HepG2 (cell line): Measurements from ENCODE around the gene NUDT17. TPM values are rescaled to one million over a fixed set of nuclear protein-coding genes. Genes with fewer than 3 reads are reported as not detected.
A peak's percentile ranks its signal among the peaks of the same experiment; 100 is the strongest.

Experiments
- ATAC-seq: fragments of 200-7000 bp; cut with Tn5 transposase; 3 replicates; pipeline ENCODE4 v1.9.1; 2020; ENCODE audit warnings: mild to moderate bottlenecking, moderate library complexity
- BruUV-seq: library from RNA; stranded (reverse); fragments of 400-500 nt; replicated peaks from 2 replicates; lab custom pipeline; 2021; lab: Mats Ljungman, UMichigan
- CTCF ChIA-PET: fragments of 300-600 bp; formaldehyde crosslinking; extraction: SDS; loops from one replicate; lab custom pipeline; 2021; ENCODE audit warnings: low total read pairs, inconsistent platforms, low intra/inter-chr PET ratio; lab: Yijun Ruan, JAX
- POLR2A ChIA-PET: fragments of 350-600 bp; sonication (Branson Sonifier 250); formaldehyde crosslinking; loops from one replicate; lab custom pipeline; 2020; ENCODE audit warnings: antibody characterized with exemption, inconsistent platforms; lab: Yijun Ruan, JAX
- DNase-seq: peaks from one replicate; pipeline ENCODE4 v3.0.0-alpha.2; 2015; ENCODE audit warnings: low spot score
- FAIRE-seq: peaks from 3 replicates; lab custom pipeline; 2011; peaks lifted over from hg19 to GRCh38; lab: Jason Lieb, UNC
- H2AFZ ChIP-seq: one replicate; pipeline ENCODE4 v1.6.1; 2011; ENCODE audit warnings: low read length, inconsistent platforms
- H3K27ac ChIP-seq: fragments of 300-600 bp; 3 replicates; pipeline ENCODE4 v1.8.0; 2011; ENCODE audit warnings: mixed run types, mild to moderate bottlenecking, mixed read lengths, low read length, inconsistent platforms; ENCODE audit not compliant: insufficient read depth; ENCODE audit errors: extremely low read length
- H3K27me3 ChIP-seq, 2 experiments: fragments of 200-600 bp in 1 of 2; 2 replicates in 1 of 2; 3 replicates in 1 of 2; pipeline versions ENCODE4 v1.6.0 to v1.8.0; 2011; ENCODE audit warnings: low read length in 2 of 2, mild to moderate bottlenecking in 2 of 2, moderate library complexity in 2 of 2, inconsistent platforms in 1 of 2; ENCODE audit not compliant: insufficient read depth in 2 of 2, control insufficient read depth in 1 of 2
- H3K36me3 ChIP-seq, 2 experiments: fragments of 200-600 bp in 1 of 2; replicated peaks in 1 of 2; 2 replicates in 1 of 2; 3 replicates in 1 of 2; pipeline versions ENCODE4 v1.5.1 to v1.8.0; 2011; ENCODE audit warnings: low read length in 2 of 2, inconsistent platforms in 1 of 2; ENCODE audit not compliant: insufficient read depth in 2 of 2, control insufficient read depth in 1 of 2
- H3K4me1 ChIP-seq: 2 replicates; pipeline ENCODE4 v1.5.1; 2012; ENCODE audit warnings: low read length, inconsistent platforms; ENCODE audit not compliant: insufficient read depth
- H3K4me2 ChIP-seq: 2 replicates; pipeline ENCODE4 v1.6.0; 2011; ENCODE audit warnings: low read depth, low read length, inconsistent platforms
- H3K4me3 ChIP-seq, 3 experiments: fragments of 200-600 bp in 1 of 3; sonication (generic), shearing (Covaris generic) in 1 of 3; replicated peaks in 1 of 3; 2 replicates each; pipeline ENCODE4 v1.5.1; 2011 to 2016; ENCODE audit warnings: low read length in 3 of 3, inconsistent platforms in 2 of 3, low read depth in 2 of 3, mild to moderate bottlenecking in 2 of 3, control low read depth in 1 of 3, mixed read lengths in 1 of 3; ENCODE audit not compliant: insufficient read depth in 1 of 3
- H3K79me2 ChIP-seq: one replicate; pipeline ENCODE4 v1.6.1; 2011; ENCODE audit warnings: low read length, inconsistent platforms; ENCODE audit not compliant: insufficient read depth
- H3K9ac ChIP-seq: 2 replicates; pipeline ENCODE4 v1.6.0; 2011; ENCODE audit warnings: mild to moderate bottlenecking, low read depth, low read length, inconsistent platforms; ENCODE audit not compliant: insufficient read depth
- H3K9me3 ChIP-seq: 2 replicates; pipeline ENCODE4 v1.5.1; 2012; ENCODE audit warnings: mild to moderate bottlenecking, low read length
- H4K20me1 ChIP-seq: 2 replicates; pipeline ENCODE4 v1.6.0; 2011; ENCODE audit warnings: inconsistent platforms, mild to moderate bottlenecking, low read length, moderate library complexity; ENCODE audit not compliant: insufficient read depth
- GATAD2A ChIP-seq: IDR thresholded peaks from 2 replicates; pipeline ENCODE4 v1.6.1; 2016
- HOXA9 ChIP-seq: sonication (generic); formaldehyde crosslinking; IDR thresholded peaks from 2 replicates; pipeline ENCODE4 v1.8.1; 2022; ENCODE audit warnings: missing genetic modification reagents, mild to moderate bottlenecking, moderate library complexity, borderline replicate concordance
- MED13 ChIP-seq: sonication (generic); formaldehyde crosslinking; IDR thresholded peaks from 2 replicates; pipeline ENCODE4 v1.5.0; 2020; ENCODE audit warnings: missing genetic modification reagents
- NBN ChIP-seq: fragments of 450-650 bp; conservative IDR thresholded peaks from 2 replicates; pipeline ENCODE4 v1.6.1; 2017
- PREB ChIP-seq: sonication (generic); formaldehyde crosslinking; IDR thresholded peaks from 2 replicates; pipeline ENCODE4 v1.4.0; 2020; ENCODE audit warnings: missing genetic modification reagents
- PRPF4 ChIP-seq: fragments of 200-400 bp; formaldehyde crosslinking; IDR thresholded peaks from 2 replicates; pipeline ENCODE4 v1.6.1; 2016; ENCODE audit warnings: low read length, low read depth; ENCODE audit not compliant: poor library complexity, severe bottlenecking
- RBFOX2 ChIP-seq: fragments of 200-400 bp; formaldehyde crosslinking; IDR thresholded peaks from 2 replicates; pipeline ENCODE4 v1.6.1; 2017; ENCODE audit warnings: low read depth, mild to moderate bottlenecking, low read length
- RFX5 ChIP-seq: IDR thresholded peaks from 2 replicates; pipeline ENCODE4 v1.6.1; 2011; ENCODE audit warnings: low read depth, low read length, improper control_type of control experiment
- UBTF ChIP-seq: sonication (generic); formaldehyde crosslinking; IDR thresholded peaks from 2 replicates; pipeline ENCODE4 v1.4.0; 2020; ENCODE audit warnings: mild to moderate bottlenecking, missing genetic modification reagents
- ZBTB21 ChIP-seq: sonication (generic); formaldehyde crosslinking; IDR thresholded peaks from 2 replicates; pipeline ENCODE4 v1.4.0; 2020; ENCODE audit warnings: missing genetic modification reagents
- ZBTB8A ChIP-seq: sonication (generic); formaldehyde crosslinking; IDR thresholded peaks from 2 replicates; pipeline ENCODE4 v1.4.0; 2020; ENCODE audit warnings: mild to moderate bottlenecking, low read depth, missing genetic modification reagents, borderline replicate concordance
- ZFP36L1 ChIP-seq: sonication (generic); formaldehyde crosslinking; IDR thresholded peaks from 2 replicates; pipeline ENCODE4 v1.8.0; 2022; ENCODE audit warnings: mild to moderate bottlenecking, missing genetic modification reagents, moderate library complexity
- ZKSCAN5 ChIP-seq: sonication (generic); formaldehyde crosslinking; IDR thresholded peaks from 2 replicates; pipeline ENCODE4 v1.5.1; 2020; ENCODE audit warnings: mild to moderate bottlenecking, missing genetic modification reagents
- ZNF17 ChIP-seq: sonication (generic); formaldehyde crosslinking; IDR thresholded peaks from 2 replicates; pipeline ENCODE4 v1.5.0; 2020; ENCODE audit warnings: mild to moderate bottlenecking, missing genetic modification reagents
- ZNF180 ChIP-seq: sonication (generic); formaldehyde crosslinking; IDR thresholded peaks from 2 replicates; pipeline ENCODE4 v1.4.0; 2020; ENCODE audit warnings: low read depth, missing genetic modification reagents, borderline replicate concordance
- ZNF251 ChIP-seq: sonication (generic); formaldehyde crosslinking; IDR thresholded peaks from 2 replicates; pipeline ENCODE4 v1.9.0; 2021; ENCODE audit warnings: mild to moderate bottlenecking, missing genetic modification reagents
- ZNF354B ChIP-seq: sonication (generic); formaldehyde crosslinking; IDR thresholded peaks from 2 replicates; pipeline ENCODE4 v1.8.0; 2022; ENCODE audit warnings: mild to moderate bottlenecking, missing genetic modification reagents
- in situ Hi-C: cut with HindIII; loops from 2 replicates; pipeline ENCODE4 v1.10.0; 2017; ENCODE audit warnings: low pct_unique_long_range_greater_than_20kb; ENCODE audit not compliant: extremely low pct_ligation_motif_present
- intact Hi-C: fragments of 100-400 bp; cut with micrococcal nuclease; formaldehyde crosslinking; loops from one replicate; pipeline ENCODE4 v1.10.0; 2022; ENCODE audit not compliant: unreplicated experiment
- polyA plus RNA-seq, 8 experiments: library from polyadenylated mRNA; depleted of rRNA in 3 of 8; stranded (reverse) in 7 of 8; unstranded in 1 of 8; fragments of >200 nt; fragmentation: Illumina TruSeq in 4 of 8; extraction: Trizol in 4 of 8; gene quantifications; 2 replicates each; pipeline versions ENCODE4 v1.2.1 to v1.2.3, GENCODE V29; 2011 to 2016; ENCODE audit warnings: low read depth in 4 of 8, missing spikeins in 1 of 8, mixed read lengths in 1 of 8; ENCODE audit not compliant: insufficient read depth in 1 of 8
- total RNA-seq, 5 experiments: library from RNA; depleted of rRNA; stranded (reverse); fragments of >200 nt; fragmentation: Illumina TruSeq; extraction: Trizol; gene quantifications; 2 replicates each; pipeline ENCODE4 v1.2.3, GENCODE V29; 2016; ENCODE audit warnings: low read depth in 1 of 5

Gene NUDT17
- total and polyA plus RNA-seq, 2 of the 13 experiments (the other 11 are each of a cell fraction or from before 2014, with no cell fraction given), result 2.6 to 5.8 TPM

GRCh38 chr1:145827966-145828365 is 17.5 kb upstream of the NUDT17 start:
- no peak for ATAC-seq
- ChIA-PET CTCF (no interaction called here), POLR2A (interaction anchor here (0.7 kb wide), 1 partner anchor 18 kb away, joined by 3 read pairs; the partner anchor contains the start of gene NUDT17)
- intact Hi-C loops, result loop anchor here (10.0 kb wide), 1 partner anchor 93 kb away; no protein-coding TSS in a partner anchor
- H3K9ac ChIP-seq, result no peak overlapping the region
- H3K4me2 ChIP-seq, result no peak overlapping the region
- H3K36me3 ChIP-seq, result peaks cover 14 to 59% of the 10 kb centered on the region in 2 experiments
- TF ChIP-seq PRPF4, result no peak
- TF ChIP-seq ZNF354B (CRISPR knock-in tag), result no peak
- TF ChIP-seq RBFOX2, result 0 out of 2 replicates have a peak, but pooled peaks have one; percentile 1
- no peak for TF ChIP-seq NBN
- no peak for FAIRE-seq
- H3K27ac ChIP-seq, result no peak overlapping the region
- no peaks in the 10 kb centered on the region; a peak in 1 of 5 replicates for H3K27me3 ChIP-seq
- H4K20me1 ChIP-seq, result no peaks in the 10 kb centered on the region
- peaks cover 14% of the 10 kb centered on the region for H3K4me1 ChIP-seq
- DNase-seq, result no peak
- no peak overlapping the region for H2AFZ ChIP-seq
- in situ Hi-C loops, result loop anchor here (10.0 kb wide), 1 partner anchor 63 kb away; no protein-coding TSS in a partner anchor
- no TSS peak for BruUV-seq
- H3K4me3 ChIP-seq, result no peak overlapping the region
- H3K79me2 ChIP-seq, result peaks cover 16% of the 10 kb centered on the region
- H3K9me3 ChIP-seq, result no peaks in the 10 kb centered on the region

GRCh38 chr1:145828367-145829026 is 16.9 kb upstream of the NUDT17 start:
- in situ Hi-C loops, result loop anchor here (10.0 kb wide), 1 partner anchor 64 kb away; no protein-coding TSS in a partner anchor
- no peak for DNase-seq
- CTCF ChIA-PET, result no interaction called here
- Histone ChIP-seq H3K9ac (no peak overlapping the region), H2AFZ (no peak overlapping the region), H3K4me1 (peaks cover 14% of the 10 kb centered on the region), H3K27ac (no peak overlapping the region), H4K20me1 (no peaks in the 10 kb centered on the region), H3K9me3 (no peaks in the 10 kb centered on the region), H3K27me3 (no peaks in the 10 kb centered on the region; a peak in 1 of 5 replicates), H3K79me2 (peaks cover 16% of the 10 kb centered on the region), H3K36me3 (peaks cover 18 to 64% of the 10 kb centered on the region in 2 experiments), H3K4me2 (no peak overlapping the region), H3K4me3 (no peak overlapping the region)
- POLR2A ChIA-PET, result interaction anchor here (0.7 kb wide), 1 partner anchor 17 kb away, joined by 3 read pairs; the partner anchor contains the start of gene NUDT17
- no peak for FAIRE-seq
- no TSS peak for BruUV-seq
- ATAC-seq, result no peak
- intact Hi-C loops, result loop anchor here (10.0 kb wide), 1 partner anchor 94 kb away; no protein-coding TSS in a partner anchor
- no peak for TF ChIP-seq GATAD2A (CRISPR knock-in tag)
- no peak for TF ChIP-seq RFX5
- no peak for TF ChIP-seq ZBTB8A
- TF ChIP-seq ZNF180 (CRISPR knock-in tag), result no peak
- TF ChIP-seq ZBTB21, result no peak
- no peak for TF ChIP-seq PREB (CRISPR knock-in tag)
- TF ChIP-seq HOXA9 (CRISPR knock-in tag), result no peak
- no peak for TF ChIP-seq MED13 (CRISPR knock-in tag)
- TF ChIP-seq ZKSCAN5 (CRISPR knock-in tag), result no peak
- no peak for TF ChIP-seq UBTF (CRISPR knock-in tag)
- no peak for TF ChIP-seq ZFP36L1 (CRISPR knock-in tag)
- TF ChIP-seq ZNF17 (CRISPR knock-in tag), result no peak
- no peak for TF ChIP-seq ZNF251 (CRISPR knock-in tag)
